NCI-H2081 treated with DMSO at 0.1 percent for 48 hours (cell line): Measurements from ENCODE around the gene YIF1A.
A peak's percentile ranks its signal among the peaks of the same experiment; 100 is the strongest.
"Not testable (repeated sequence)": the region's sequence is repeated elsewhere in the genome, so short reads cannot be mapped to it uniquely, and the experiment has no call there.

Source experiments
- DNase-seq: peaks from one replicate; lab custom pipeline; 2025; lab: John Stamatoyannopoulos, UW

Gene YIF1A

DNA sequence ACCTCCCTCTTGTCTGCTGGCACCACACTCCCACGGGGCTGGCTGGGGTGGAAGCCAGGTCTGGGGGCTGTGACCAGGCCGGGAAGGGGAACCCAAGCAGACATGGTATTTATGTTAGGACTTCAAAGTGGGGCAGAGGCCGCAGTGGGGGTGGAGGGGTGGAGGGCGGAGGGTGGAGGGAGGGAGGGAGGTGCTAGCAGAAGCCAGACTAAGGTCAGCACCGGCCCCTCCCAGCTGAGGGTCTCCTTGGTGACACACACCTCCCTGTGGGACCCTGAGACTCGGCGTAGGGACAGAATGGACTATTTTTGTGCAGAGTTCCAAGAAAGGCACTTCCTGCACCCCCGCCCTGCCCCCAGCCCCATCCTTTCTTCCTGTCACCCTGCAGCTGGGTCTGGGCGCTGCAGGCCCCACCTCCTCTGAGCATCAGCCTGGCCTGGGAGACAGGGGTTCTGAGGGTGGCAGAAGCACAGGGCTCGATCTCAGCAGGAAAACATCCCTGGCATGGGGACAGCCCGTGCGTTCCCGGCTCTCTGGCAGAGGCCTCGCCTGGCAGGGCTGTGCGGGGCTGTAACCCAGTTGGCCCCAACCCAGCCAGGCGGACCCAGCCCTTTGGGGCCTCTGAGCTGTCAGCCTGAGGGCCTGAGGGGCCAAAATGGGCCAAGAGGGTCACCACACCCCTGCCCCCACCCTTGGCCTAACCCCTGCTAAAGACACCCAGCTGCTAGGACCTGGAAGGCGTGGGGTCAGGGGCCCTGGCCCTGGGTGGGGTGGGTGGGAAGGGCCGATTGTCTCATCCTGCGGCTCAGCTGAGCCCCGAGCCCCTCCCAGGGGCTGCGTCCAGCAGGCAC, 37.5 kb upstream of the YIF1A start:
- DNase-seq, result no peak

DNA sequence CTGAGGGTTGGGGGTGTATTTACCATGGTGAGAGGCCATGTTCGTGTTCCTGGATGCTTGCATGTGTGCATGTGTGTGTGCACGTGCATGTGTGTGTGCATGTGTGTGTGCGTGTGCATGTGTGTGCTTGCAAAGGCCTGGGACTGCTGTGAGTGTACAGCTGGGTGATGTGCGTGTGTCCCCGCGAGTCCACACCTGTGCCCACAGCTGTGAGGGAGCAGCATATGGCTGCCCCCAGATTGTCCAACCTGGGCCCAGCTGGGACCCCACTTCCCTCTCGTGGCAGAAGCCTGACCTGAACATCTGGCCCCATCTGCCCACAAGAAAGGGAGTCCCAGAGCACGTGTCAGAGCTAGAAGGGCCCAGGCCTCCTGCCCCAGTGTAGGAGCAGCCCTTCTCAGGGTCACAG, 36.3 kb upstream of the YIF1A start:
- DNase-seq, result no peak

DNA sequence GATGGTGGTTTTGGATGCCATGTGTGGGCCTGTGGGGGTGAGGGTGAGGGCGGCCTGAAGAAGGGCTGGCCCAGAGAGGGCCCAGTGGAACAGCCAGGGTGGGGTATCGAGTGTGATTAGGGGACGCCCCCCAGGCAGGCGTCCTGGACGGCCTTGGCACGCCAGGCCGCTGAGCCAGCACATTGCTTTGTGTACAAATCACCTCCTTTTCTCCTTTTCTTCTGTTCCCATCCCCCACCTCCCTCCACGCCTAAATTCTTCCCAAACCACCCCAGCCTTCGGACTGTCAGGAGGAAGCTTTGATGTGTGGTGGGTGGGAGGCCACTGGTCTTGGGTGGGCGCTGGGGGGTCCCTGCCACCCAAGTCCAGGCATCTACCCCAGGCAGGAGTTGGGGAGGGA, 35.7 kb upstream of the YIF1A start:
- no peak for DNase-seq

DNA sequence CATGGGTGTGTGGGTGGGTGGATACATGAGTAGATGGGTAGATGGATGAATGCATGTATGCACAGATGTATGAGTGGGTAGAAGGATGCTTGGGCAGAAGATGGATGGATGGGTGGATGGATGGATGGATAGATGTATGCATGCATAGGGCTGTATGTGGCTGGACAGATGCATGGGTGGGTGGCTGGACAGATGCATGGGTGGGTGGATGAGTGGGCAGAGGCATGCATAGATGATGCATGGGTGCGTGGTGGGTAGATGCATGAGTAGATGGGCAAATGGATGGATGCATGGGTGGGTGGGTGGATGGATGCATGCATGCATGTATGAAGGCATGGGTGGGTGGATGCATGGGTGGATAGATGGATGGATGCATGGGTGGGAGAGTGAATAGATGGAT, 34.7 kb upstream of the YIF1A start:
- no peak for DNase-seq

DNA sequence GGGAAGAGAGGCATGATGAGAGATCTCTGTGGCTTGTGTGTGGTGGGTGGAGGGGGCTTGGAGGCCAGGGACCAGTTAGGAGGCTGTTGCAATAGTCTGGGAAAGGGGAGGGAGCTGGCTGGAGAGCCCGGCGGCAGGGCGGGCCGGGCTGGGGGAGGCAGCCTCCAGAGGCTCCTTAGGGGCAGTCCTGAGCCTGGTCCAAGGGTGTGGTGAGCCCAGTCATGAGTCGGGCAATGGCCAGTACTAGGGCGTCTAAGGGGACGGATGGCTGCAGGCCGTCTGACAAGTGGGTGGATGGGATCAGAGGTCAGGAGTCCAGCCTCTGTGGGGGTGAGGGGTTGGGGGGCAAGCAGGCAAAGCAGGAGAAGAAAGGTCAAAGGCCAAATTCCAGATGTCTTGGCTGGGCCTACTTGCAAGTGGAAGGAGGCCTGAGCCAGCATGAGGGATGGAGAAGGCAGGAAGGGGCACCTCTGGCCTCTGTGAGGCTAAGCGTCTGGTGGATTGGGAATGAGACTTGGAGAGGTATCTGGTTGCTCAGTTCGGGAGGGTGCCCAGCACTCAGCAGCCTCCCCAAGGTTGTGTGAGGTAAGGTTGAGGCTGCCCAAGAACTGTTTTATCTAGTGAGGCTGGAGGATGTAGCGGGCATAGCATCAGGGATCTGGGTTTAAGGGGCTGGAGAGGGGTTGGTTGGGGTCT, 33.9 kb upstream of the YIF1A start:
- DNase-seq, result no peak

DNA sequence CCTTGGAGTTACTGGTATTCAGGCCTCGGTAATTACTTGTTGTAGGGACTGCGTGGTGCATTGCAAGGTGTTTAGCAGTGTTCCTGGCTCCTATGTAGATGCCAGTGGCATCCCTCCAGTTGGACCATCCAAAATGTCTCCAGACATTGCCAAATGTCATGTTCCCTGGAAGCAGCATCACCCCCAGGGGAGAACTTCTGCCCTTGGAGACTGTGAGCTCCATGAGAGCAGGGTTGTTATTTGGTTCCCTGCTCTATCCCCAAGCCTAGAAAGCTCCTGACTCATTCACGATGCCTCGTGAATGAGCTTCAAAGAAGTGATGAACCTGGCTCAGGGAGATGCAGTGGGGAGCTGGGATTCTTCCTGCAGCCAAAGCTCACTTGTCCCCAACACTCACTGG, 32.7 kb upstream of the YIF1A start:
- DNase-seq, result no peak

DNA sequence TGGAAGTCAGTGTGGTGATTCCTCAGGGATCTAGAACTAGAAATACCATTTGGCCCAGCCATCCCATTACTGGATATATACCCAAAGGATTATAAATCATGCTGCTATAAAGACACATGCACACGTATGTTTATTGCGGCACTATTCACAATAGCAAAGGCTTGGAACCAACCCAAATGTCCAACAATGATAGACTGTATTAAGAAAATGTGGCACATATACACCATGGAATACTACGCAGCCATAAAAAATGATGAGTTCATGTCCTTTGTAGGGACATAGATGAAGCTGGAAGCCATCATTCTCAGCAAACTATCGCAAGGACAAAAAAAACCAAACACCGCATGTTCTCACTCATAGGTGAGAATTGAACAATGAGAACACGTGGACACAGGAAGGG, 31.8 kb upstream of the YIF1A start:
- DNase-seq, result not testable (repeated sequence)

DNA sequence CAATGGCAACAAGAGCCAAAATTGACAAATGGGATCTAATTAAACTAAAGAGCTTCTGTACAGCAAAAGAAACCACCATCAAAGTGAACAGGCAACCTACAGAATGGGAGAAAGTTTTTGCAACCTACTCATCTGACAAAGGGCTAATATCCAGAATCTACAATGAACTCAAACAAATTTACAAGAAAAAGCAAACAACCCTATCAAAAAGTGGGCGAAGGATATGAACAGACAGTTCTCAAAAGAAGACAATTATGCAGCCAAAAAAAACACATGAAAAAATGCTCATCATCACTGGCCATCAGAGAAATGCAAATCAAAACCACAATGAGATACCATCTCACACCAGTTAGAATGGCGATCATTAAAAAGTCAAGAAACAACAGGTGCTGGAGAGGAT, 31.3 kb upstream of the YIF1A start:
- not testable (repeated sequence) for DNase-seq

DNA sequence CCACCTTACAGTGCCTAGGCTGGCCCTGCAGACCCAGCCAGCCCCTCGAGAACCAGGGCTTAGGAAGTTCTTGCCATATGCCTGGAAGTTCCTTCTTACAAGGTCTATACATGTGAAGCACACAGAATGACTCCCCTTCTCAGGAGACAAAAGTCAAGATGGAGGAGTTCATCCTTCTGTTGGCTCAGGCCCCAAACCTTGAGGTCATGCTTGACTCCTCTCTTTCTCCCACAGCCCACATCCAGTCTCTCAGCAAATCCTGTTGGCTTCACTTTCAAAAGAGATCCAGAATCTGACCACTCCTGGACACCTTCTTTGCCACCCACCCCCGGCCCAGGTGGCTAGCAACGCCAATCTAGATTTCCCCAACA, 29.6 kb upstream of the YIF1A start:
- DNase-seq, result no peak

DNA sequence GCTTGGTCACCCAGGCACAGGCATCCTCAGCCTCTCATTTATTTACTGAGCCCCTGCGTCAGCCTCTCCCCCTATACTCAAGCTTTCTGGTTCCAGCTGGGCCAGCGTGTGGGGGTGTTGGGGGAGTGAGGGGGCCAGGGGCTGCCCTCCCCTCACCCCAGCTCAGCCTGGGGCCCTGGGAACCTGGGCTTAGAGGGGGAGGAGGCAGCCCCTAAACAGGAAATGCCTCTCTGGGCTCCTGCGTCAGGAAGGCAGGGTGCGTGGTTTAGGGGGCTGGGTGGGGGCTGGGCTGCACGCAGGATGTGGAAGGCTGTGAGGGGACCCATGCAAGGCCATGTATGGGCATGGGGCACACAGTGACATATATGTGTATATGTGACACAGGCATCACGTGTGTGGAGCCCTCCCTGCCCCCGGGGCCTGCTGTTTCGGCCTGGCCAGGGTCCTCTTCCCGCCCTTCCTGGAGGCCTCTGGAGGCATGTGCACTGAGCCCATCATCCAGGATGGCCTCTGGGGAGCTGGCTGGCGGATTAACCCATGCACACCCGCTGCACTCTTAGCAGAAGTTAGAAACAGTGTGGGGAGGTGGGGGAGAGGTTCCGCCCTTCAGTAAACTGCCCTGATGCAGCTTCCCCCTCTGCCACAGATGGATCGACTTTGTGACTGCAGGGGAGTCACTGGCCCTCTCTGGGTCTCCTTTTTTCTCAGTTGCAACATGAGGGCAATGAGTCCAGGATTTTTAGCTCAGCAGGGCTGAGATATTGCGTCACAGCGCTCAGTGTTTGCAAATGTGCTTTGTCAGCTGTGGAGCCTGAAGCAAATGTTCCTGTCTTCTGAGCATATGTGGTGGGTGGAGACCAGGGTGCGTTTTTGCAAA, 29.0 kb upstream of the YIF1A start:
- no peak for DNase-seq

DNA sequence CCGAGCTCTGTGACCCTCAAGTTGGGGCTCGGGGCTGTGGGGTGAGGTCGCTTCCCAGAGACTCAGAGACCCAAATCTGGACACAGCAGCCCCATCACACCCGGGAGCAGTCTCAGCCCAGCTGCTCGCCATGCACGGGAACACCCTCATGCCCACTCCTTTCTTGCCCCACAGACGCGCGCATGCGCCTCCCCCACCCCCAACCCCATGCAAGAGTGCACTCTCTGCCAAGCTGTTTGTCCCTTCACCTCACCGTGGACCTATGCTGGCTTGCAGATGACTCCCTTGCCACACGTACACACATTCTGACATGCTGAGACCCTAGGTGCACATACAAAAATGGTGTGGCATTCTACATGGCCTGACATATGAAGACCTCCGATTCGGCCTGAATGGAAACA, 28.4 kb upstream of the YIF1A start:
- DNase-seq, result no peak

DNA sequence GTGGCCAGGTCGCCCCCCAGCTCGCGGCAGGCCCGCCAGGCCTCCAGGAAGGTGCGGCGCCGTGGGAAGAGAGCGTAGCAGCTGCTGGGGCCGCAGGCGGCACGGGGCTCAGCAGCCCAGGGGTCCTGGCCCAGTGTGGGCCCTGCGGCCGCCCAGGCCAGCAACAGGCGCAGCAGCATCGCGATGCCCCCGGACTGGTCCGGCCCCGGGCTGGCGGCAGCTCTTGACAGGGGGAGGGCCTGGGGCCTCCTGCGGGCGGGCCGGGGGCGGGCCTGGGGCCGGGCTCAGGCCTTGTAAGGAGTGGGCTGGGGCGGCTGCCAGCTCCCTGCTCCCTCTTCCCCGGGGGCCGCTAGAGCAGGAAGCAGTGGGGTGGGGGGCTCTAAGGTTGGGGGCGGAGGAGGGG, 27.9 kb upstream of the YIF1A start, which contains the start of gene CD248:
Gene CD248 (minus strand): TSS at position 196 of the 403 bp plus-strand sequence. CDS start 17 bp downstream, at position 179.
- DNase-seq, result no peak

DNA sequence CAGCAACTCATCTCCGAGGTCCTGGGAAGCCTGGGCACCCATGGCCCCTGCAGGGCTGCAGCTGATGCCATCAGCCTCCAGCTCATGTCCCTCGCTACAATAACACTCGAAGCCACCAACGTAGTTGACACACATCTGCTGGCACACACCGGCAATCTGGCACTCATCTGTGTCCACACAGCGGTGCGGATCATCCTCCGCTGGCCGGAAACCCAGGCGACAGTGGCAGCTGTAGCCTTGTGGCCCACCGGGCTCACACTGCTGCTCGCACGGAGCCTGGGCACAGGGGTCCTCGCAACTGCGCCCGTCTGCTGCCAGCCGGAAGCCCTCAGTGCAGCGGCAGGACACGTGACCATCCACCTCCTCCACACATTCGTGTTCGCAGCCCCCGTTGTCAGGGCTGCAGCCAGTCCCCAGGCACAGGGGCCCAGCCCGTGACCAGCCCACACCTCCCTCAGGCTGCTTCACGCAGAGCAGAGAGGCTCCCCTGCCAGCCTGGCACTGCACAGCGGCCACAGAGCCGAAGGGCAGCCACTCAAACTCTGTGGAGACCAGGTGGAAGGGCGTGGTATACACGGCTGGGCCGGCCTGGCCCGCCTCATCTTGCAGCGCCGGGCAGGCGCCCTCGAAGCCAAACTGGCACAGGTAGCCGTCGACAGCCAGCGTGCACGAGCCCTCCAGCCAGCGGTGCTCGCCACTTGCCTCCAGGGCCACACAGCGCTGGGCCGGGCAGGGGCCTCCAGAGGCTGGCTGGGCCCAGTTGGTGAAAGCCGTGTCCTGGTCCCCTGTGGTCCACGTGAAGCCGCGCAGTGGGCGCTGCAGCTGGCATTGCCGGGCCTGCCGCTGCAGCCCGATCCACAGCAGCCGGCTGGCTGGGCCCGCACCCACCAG, 27.2 kb upstream of the YIF1A start:
- DNase-seq, result no peak

DNA sequence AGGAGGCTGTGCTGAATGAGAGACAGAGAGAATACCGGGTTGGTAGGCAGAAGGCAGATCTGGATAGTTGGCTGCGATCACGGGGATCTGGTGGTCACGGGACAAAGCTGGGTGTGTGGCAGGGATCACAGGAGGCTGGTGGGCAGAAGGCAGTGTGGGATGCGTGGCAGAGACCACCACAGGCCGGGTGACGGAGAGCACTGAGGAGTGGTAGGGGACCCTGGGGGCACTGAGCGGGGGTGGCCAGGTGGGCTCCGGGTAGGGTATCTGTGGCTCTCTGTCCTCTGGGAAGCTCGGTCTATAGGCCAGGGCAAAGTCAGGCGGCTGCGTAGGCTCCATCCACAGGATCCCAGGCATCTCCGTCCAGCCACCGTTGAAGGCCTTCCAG, 26.5 kb upstream of the YIF1A start:
- no peak for DNase-seq

DNA sequence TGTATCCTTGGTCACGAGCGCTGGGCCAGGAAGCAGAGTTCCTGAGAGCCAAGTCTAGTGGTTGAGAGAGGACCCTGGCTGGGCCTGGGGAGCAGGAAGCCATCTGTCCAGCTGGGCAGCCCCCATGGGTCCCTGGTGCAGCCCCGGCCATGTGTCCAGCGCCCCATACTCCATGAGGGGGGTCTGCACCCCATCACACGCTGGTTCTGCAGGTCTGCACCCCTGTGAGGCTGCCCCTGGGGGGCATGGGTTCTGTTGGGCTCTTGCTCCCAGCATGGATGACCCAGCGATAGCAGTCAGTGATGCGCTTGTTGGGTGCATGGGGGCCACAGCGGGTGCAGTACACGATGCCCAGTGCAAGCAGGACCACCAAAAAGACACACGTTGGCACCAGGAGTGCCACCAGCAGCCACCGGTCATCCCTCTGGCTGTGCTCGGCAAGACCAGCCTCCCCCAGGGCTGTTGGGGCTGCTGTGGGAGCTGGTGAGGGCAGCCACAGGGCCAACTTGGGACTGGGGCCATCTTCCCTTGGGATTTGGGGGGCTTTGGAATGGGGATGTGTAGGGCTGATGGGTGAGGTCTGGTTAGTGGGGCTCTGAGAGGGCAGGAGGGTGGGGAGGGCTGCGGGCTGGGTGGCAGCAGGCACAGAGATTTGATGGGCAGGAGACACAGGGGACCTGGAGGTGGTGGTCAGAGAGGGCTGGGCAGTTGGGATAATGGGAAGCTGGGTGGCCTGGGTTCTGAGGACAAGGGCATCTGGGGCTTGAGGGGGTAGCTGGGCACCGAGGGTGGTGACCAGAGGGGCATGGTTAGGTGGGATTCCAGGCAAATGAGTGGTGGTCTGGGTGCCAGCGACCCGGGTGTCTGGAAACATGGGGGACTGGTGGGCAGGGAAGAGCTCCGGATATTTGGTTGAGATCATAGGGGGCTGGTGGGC, 25.9 kb upstream of the YIF1A start:
- DNase-seq, result no peak

DNA sequence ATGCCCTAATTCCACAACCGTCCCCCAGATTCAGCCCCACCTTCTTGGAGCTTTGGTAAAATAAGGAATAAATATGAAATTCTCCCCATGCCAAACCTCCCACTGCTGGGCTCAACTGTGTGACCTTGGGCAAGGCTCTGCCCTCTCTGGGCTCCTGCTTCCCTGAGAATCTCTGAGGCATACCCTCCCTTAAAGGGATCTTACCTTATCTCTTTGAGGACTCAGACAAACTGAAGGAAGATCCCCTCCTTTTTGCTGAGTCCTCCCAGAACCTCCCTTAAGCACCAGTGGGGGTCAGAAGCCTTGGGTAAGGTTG, 25.2 kb upstream of the YIF1A start:
- no peak for DNase-seq

DNA sequence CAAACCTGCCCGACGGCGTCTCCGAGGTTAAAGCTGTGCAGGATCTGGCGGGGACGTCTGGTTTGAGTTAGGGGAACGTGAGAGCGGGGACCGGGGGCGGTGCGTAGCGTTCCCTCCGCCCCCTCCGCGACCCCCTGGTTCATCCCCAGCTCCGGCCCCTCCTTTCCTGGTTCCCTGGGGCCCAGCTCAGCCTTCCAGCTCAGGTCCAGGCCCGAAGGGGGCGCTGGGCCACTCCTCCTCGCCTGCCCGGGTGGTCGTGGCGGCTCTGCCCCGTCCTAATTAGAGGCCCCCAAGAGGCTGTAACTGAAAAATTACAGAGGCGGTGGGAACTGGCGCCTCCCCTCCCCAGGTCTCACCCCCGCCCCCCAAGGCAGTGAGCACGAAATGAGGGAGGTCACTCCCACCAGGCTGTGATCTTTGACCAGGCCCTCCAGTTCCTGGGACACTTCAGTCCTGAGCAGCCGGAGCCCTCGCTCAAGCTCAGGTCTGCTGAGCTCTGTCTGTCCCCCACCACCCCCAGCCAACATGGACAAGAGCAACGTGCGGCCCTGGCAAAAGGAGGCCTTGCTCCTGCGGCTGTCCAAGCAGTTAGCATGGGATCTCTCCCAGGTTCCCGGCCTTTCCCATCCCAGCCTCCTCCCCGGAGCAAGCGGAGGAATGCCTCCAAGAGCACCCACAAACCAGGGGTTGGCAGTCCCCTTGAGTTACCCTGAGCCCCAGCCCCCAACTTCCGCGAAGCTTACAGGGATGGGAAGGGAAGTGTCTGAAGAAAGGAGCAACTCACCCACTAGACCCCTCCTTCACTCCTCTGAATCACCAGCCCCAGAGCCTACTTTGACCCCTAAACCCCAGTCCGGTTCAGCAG, 24.6 kb upstream of the YIF1A start:
- no peak for DNase-seq

DNA sequence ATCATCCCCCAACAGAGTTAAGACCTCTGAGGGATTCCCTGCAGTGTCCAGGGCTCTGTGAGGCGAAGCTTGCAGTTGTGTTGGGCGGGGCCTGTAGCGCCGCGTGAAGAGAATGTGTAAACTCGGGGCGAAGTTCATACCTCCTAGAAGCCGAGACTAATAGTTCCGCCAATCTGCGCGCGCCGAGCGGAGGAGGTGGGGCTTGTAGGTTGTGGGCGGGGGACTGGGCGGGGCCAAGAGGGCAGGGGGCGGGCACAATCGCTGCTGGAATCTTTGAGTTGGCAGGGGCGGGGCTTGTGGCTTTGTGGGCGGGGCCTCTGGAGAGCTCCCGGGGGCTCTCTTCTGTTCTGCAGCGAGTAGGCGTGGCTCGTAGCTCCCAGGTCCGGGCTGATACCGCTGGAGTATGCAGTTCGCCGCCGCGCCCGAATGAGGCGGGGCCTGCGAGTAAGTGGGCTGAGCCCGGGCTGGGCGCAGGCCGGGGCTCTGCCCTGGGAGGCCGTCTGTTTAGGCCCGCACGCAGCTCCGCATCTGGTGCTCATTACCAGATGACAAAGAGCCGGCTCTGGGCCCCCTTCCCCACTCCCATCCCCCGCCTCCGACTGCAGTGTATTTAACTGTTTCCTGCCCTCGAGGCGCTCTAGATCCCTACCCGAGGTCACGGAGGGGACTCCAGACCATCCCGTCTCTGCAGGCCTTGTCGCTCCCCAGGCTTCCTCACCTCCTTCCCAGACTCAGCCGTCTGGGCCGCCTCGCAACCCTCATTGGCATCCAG, 23.8 kb upstream of the YIF1A start:
- DNase-seq, result peak; percentile 45
